GM06990 (cell line): ENCODE data around the gene PRDM8.

Experiments used
- DNase-seq: peaks from one replicate; pipeline ENCODE4 v3.0.0-alpha.2; 2011; ENCODE audit not compliant: insufficient read length; ENCODE audit errors: extremely low read depth
- H3K27me3 ChIP-seq: replicated peaks from 2 replicates; pipeline ENCODE4 v1.6.0; 2011; ENCODE audit warnings: low read length; ENCODE audit not compliant: control insufficient read depth, insufficient read depth
- H3K36me3 ChIP-seq: 2 replicates; pipeline ENCODE4 v1.5.1; 2011; ENCODE audit warnings: low read length; ENCODE audit not compliant: control insufficient read depth, insufficient read depth
- H3K4me3 ChIP-seq: replicated peaks from 2 replicates; pipeline ENCODE4 v1.5.1; 2011; ENCODE audit warnings: low read depth, mild to moderate bottlenecking, control low read depth, low read length
- TF ChIP-seq, protein P1 (sequence below): IDR thresholded peaks from 2 replicates; pipeline ENCODE4 v1.5.1; 2011; ENCODE audit warnings: low read length, control low read depth, mild to moderate bottlenecking, inconsistent platforms; ENCODE audit not compliant: insufficient read depth, poor library complexity, severe bottlenecking

The PRDM8 gene

DNA sequence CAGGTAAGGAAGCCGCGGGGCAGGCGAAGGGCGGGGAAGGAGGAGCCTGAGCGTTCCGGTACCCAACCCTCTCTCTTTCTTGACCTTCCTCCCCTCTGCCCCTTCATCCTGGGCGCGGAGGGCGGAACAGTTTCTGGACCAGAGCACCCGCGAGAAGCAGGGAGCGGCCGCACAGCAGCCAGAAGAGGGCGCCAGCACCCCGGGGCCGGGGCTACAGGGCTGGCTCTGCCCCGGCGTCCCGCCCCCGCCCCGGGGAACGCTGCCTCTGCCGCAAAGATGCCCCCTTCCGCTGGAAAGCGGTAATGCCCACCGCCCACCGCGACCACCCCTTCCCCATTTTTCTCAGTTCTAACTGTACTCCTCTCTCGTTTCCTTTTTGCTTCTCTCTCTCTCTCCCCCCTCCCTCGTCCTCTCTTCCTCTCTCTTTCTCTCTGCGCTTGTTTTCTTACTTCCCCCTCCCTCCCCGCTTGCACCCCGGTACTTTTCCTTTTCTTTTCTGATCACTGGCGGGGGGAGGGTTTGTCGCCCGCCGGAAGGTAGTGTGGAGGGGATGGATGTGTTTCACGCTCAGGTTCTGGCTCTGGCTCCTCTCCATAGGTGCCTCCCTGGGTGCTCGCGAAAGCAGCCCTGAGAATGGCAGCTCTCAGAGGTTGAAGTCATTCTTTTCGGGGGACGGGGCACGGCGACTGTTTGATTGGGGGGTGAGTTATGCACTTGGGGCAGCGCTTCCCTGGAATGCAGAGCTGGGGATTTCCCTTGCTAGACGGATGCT, 13.1 kb upstream of the PRDM8 start:
- DNase-seq: peak; percentile 85
- peaks cover 4% of the 10 kb centered on the region for H3K27me3 ChIP-seq
- peak overlapping the region; percentile 83 for H3K4me3 ChIP-seq
- TF ChIP-seq, protein P1, sequence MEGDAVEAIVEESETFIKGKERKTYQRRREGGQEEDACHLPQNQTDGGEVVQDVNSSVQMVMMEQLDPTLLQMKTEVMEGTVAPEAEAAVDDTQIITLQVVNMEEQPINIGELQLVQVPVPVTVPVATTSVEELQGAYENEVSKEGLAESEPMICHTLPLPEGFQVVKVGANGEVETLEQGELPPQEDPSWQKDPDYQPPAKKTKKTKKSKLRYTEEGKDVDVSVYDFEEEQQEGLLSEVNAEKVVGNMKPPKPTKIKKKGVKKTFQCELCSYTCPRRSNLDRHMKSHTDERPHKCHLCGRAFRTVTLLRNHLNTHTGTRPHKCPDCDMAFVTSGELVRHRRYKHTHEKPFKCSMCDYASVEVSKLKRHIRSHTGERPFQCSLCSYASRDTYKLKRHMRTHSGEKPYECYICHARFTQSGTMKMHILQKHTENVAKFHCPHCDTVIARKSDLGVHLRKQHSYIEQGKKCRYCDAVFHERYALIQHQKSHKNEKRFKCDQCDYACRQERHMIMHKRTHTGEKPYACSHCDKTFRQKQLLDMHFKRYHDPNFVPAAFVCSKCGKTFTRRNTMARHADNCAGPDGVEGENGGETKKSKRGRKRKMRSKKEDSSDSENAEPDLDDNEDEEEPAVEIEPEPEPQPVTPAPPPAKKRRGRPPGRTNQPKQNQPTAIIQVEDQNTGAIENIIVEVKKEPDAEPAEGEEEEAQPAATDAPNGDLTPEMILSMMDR: peak; percentile 90
- no peaks in the 10 kb centered on the region for H3K36me3 ChIP-seq

DNA sequence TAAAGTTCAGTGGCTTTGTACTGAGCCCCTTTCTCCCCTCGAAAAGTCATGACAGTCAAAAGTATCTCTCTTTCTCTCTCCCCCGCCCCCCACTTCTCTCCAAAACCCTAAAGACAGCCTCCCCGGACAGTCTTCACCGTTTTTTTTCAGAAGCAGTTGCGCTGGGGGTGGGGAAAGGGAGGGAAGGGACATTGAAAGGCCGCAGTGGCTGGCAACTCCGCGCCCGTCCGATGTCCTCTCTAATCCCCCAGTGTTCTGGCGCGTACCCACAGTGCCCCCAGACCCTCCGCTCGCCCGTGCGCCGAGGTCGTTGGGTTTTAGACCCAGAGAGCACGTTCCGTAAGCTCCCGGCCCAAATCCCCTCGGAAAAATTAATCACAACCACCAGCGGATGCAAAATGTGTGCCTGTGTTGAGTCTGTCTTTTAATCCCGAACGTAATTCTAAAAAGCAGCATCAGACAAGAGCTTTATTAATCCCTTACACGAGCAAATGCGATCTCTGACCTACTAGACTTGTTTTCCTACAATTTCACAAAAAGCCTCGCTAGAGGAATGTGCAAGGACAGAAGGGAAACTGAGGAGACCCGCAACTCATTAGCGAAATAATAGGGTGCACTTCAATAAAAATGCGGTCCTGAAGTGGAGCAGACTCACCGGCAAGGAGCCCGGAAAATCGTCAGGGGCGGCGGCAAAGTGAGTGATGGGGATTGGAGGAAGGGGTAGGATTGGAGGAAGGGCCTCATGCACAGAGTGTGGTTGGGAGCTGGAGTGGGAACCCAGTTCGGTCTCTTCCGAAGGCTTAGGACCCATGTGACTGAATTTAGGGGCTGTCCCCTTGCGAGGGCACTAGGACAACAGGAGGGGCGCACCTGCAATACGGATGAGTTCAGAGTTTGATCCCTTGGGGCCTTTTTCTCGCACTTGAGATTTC, 12.2 kb upstream of the PRDM8 start:
- DNase-seq: no peak
- H3K27me3 ChIP-seq: peaks cover 4% of the 10 kb centered on the region
- H3K36me3 ChIP-seq: no peaks in the 10 kb centered on the region
- H3K4me3 ChIP-seq: peak overlapping the region; percentile 83
- TF ChIP-seq, protein P1: no peak

DNA sequence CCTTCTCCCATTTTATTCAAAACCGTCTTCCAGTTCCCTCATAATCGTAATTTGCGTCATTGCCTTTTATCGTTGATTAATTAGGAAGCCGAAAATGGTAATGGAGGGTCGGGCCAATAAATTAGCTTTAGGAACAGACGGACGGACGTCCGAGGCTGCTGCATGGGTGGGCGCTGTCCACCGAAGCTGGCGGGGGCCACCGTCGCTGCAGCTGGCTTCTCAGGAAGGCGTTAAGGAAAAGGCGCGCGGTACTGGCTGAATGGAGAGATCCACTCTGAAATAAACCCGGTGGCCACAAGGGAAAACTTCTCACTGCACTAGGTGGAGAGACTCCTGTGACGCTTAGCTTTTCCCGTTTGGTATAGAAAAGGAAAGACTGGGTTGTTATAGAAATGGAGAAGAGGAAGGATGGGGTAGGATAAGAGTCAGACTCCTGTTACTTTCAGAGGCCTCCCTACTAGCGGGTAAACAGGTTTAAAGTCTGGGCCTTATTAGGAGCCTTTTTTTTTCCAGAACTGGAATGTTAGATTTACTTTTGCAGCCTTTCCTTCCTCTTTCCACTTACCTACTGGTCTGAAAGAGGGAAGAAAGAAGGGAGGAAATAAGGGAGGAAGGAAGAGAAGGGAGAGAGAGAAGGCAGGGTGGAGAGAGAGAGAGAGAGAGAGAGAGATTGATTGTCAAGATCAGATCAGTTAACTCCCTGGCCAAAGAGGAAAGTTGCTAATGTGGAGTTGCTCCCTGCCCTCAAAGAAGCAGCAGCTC, 11.3 kb upstream of the PRDM8 start:
- no peak for DNase-seq
- peaks cover 4% of the 10 kb centered on the region for H3K27me3 ChIP-seq
- TF ChIP-seq, protein P1: no peak
- H3K4me3 ChIP-seq: no peak overlapping the region
- H3K36me3 ChIP-seq: no peaks in the 10 kb centered on the region

DNA sequence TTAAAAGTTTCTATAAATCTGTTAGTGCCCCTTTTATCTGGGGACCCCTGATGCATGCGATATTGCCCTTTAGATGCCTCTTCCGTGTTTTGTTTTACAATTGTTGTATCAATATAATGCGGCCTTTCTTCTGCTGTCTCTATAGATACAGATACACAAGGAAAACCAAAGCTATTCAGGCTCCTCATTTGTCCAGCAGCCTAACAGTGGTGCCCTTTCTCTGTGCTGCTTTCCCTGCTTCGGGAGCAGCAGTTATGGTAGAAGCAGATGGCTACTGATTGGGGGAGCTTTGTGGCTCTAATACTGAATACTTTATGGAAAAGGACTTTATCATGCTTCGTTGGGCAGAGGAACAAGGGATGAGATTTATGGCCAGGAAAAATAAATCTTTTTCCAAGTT, 10.6 kb upstream of the PRDM8 start:
- DNase-seq: no peak
- TF ChIP-seq, protein P1: no peak
- Histone ChIP-seq H3K4me3 (no peak overlapping the region), H3K36me3 (no peaks in the 10 kb centered on the region), H3K27me3 (peaks cover 4% of the 10 kb centered on the region)

DNA sequence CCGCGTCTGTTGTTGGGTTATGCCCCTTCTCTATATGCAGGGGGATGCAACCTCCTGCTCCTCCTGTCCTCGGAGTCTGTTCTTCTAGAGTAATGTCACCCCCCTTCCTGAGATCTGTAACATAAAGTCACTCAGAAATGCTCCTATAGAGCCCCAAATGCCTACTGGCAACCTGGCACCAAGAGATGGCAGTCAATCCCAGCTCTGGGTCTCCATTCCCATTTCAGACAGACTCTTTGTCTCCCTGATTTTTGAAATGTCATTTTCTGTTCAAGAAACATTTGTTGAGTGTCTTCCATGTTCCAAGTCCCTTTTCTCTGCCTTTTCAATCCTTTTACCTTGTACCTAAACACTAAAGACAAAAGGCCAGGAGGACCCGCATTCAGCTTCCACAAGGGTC, 9.6 kb upstream of the PRDM8 start:
- TF ChIP-seq, protein P1: no peak
- peaks cover 4% of the 10 kb centered on the region for H3K27me3 ChIP-seq

More for the DNA sequence above, 9.6 kb upstream of the PRDM8 start:
- no peak for DNase-seq
- H3K4me3 ChIP-seq: no peak overlapping the region
- no peaks in the 10 kb centered on the region for H3K36me3 ChIP-seq
